Peyer's patch (tissue), 4 donors: ENCODE data around the gene KCNMB3. TPM values are rescaled to one million over a fixed set of nuclear protein-coding genes. Genes with fewer than 3 reads are reported as not detected.

Source experiments
- DNase-seq, 3 donors: peaks; one replicate each; pipeline ENCODE4 v3.0.0-alpha.2; 2017 to 2019
- H3K27ac ChIP-seq, 4 donors: fragments of 200-600 bp; sonication (generic); one replicate each; pipeline ENCODE4 v1.5.1; 2016 to 2019
- H3K27me3 ChIP-seq, 2 donors: fragments of 200-600 bp; sonication (generic); one replicate each; pipeline ENCODE4 v1.5.1; 2019
- H3K36me3 ChIP-seq, 3 donors: fragments of 200-600 bp; sonication (generic); one replicate each; pipeline ENCODE4 v1.5.1; 2016 to 2019
- H3K4me1 ChIP-seq, 4 donors: fragments of 200-600 bp; sonication (generic); one replicate each; pipeline ENCODE4 v1.5.1; 2016 to 2019
- H3K4me3 ChIP-seq, 4 donors: fragments of 200-600 bp; sonication (generic); 1 replicate in 3 of 4; 2 replicates in 1 of 4; pipeline ENCODE4 v1.5.1; 2016 to 2019; ENCODE audit warnings: mild to moderate bottlenecking in 1 of 4
- H3K9me3 ChIP-seq, 4 donors: fragments of 200-600 bp; sonication (generic); one replicate each; pipeline ENCODE4 v1.5.1; 2016 to 2019; ENCODE audit warnings: mild to moderate bottlenecking in 1 of 4
- CTCF ChIP-seq, 6 experiments: fragments of 450-650 bp in 4 of 6; fragments of 200-600 bp in 2 of 6; sonication (generic) in 1 of 6; IDR thresholded peaks; one replicate each; pipeline ENCODE4 v1.5.1; 2017 to 2019; ENCODE audit warnings: antibody characterized with exemption in 6 of 6, mild to moderate bottlenecking in 3 of 6, moderate library complexity in 1 of 6
- POLR2A ChIP-seq, 2 donors: fragments of 450-650 bp; IDR thresholded peaks; one replicate each; pipeline ENCODE4 v1.5.1; 2017; ENCODE audit warnings: antibody characterized with exemption in 2 of 2, mild to moderate bottlenecking in 2 of 2, moderate library complexity in 2 of 2
- total RNA-seq, 4 donors: library from RNA; depleted of rRNA; stranded (reverse); fragments of >200 nt; gene quantifications; one replicate each; pipeline ENCODE4 v1.1.0, GENCODE V29; 2016

KCNMB3 gene
- total RNA-seq, 4 donors from 2014 or later, result 1.6 to 18.2 (median 4.6) TPM

GRCh38 chr3:179200790-179201189, 50.1 kb downstream of the KCNMB3 start:
- no peak overlapping the region for H3K4me3 ChIP-seq
- TF ChIP-seq CTCF (IDR thresholded peaks at IDR 0.05) (no peak), POLR2A (IDR thresholded peaks at IDR 0.05) (no peak)
- H3K36me3 ChIP-seq, result peaks cover 0 to 25% (median 0%) of the 10 kb centered on the region in 3 donors
- peaks cover 0 to 2% (median under 1%) of the 10 kb centered on the region in 4 donors for H3K4me1 ChIP-seq
- DNase-seq, result no peak
- no peaks in the 10 kb centered on the region for H3K27me3 ChIP-seq
- no peaks in the 10 kb centered on the region for H3K9me3 ChIP-seq
- H3K27ac ChIP-seq, result no peak overlapping the region

GRCh38 chr3:179196700-179197099, 54.2 kb downstream of the KCNMB3 start:
- Histone ChIP-seq H3K27me3 (no peaks in the 10 kb centered on the region), H3K36me3 (peaks cover 0 to 9% (median 0%) of the 10 kb centered on the region in 3 donors), H3K9me3 (no peaks in the 10 kb centered on the region), H3K27ac (no peak overlapping the region), H3K4me1 (peaks cover 0 to 15% (median 4%) of the 10 kb centered on the region in 4 donors), H3K4me3 (no peak overlapping the region)
- TF ChIP-seq POLR2A (IDR thresholded peaks at IDR 0.05), result no peak
- TF ChIP-seq CTCF (IDR thresholded peaks at IDR 0.05), result no peak
- no peak for DNase-seq

GRCh38 chr3:179196098-179196497, 54.8 kb downstream of the KCNMB3 start:
- Histone ChIP-seq H3K27ac (no peak overlapping the region), H3K9me3 (no peaks in the 10 kb centered on the region), H3K36me3 (peaks cover 0 to 3% (median 0%) of the 10 kb centered on the region in 3 donors), H3K4me3 (no peak overlapping the region), H3K27me3 (no peaks in the 10 kb centered on the region), H3K4me1 (peaks cover 0 to 15% (median 4%) of the 10 kb centered on the region in 4 donors)
- no peak for DNase-seq
- TF ChIP-seq CTCF (IDR thresholded peaks at IDR 0.05) (no peak), POLR2A (IDR thresholded peaks at IDR 0.05) (no peak)

GRCh38 chr3:179194931-179195330, 56.0 kb downstream of the KCNMB3 start:
- Histone ChIP-seq H3K9me3 (no peaks in the 10 kb centered on the region), H3K36me3 (no peaks in the 10 kb centered on the region), H3K4me1 (peaks cover 0 to 21% (median 4%) of the 10 kb centered on the region in 4 donors), H3K27me3 (no peaks in the 10 kb centered on the region), H3K4me3 (no peak overlapping the region), H3K27ac (no peak overlapping the region)
- no peak for DNase-seq
- TF ChIP-seq POLR2A (IDR thresholded peaks at IDR 0.05), result no peak
- no peak for TF ChIP-seq CTCF (IDR thresholded peaks at IDR 0.05)

Other genes with a start within 250 kb of the KCNMB3 start
- gene ZMAT3, start 179.3 kb downstream of the KCNMB3 start, total RNA-seq, result 10 to 100 TPM in 2 of 4 donors, 1 to 10 TPM in 2; 8.3 to 11.7 (median 10.0) TPM
- 10 to 100 TPM in 3 of 4 donors, 1 to 10 TPM in 1; 7.3 to 12.4 (median 10.9) TPM for gene PIK3CA, start 102.8 kb downstream of the KCNMB3 start, total RNA-seq
- 10 to 100 TPM; 24.0 to 51.2 (median 29.8) TPM for gene ZNF639, start 71.9 kb upstream of the KCNMB3 start, total RNA-seq
- 100 to 1,000 TPM in 1 of 4 donors, 10 to 100 TPM in 3; 34.0 to 124 (median 45.3) TPM for gene MFN1, start 96.6 kb upstream of the KCNMB3 start, total RNA-seq
- 10 to 100 TPM in 1 of 4 donors, 1 to 10 TPM in 3; 4.6 to 29.7 (median 4.8) TPM for gene GNB4, start 200.4 kb upstream of the KCNMB3 start, total RNA-seq